Stimulated activated naive B cell treated with anti-CD40 and anti-IgM and Interleukin-4, amounts not matched to agents 10 μg/mL and 1 μg/mL and 100 μg/mL, for 72 hours (primary cell): ENCODE results near the gene APBA1.
A peak's percentile ranks its signal among the peaks of the same experiment; 100 is the strongest.

ENCODE experiments used
- ATAC-seq, 2 donors: fragments of 150-1000 bp; cut with Tn5 transposase; replicated peaks; 2 replicates each; pipeline ENCODE4 v1.10.0; 2021; ENCODE audit warnings: moderate library complexity in 1 of 2
- DNase-seq: peaks from one replicate; pipeline ENCODE4 v3.0.0; 2021
- H3K27ac Mint-ChIP-seq: one replicate; pipeline ENCODE4 v1.8.0; 2022; ENCODE audit warnings: mild to moderate bottlenecking, mixed read lengths
- H3K27me3 Mint-ChIP-seq, 2 donors: one replicate each; pipeline ENCODE4 v1.8.0; 2022; ENCODE audit warnings: mixed read lengths in 2 of 2
- H3K36me3 Mint-ChIP-seq, 2 donors: one replicate each; pipeline ENCODE4 v1.8.0; 2022; ENCODE audit warnings: mixed read lengths in 2 of 2, mild to moderate bottlenecking in 1 of 2
- H3K4me1 Mint-ChIP-seq, 2 donors: one replicate each; pipeline ENCODE4 v1.8.0; 2022; ENCODE audit warnings: mixed read lengths in 2 of 2, mild to moderate bottlenecking in 1 of 2
- H3K4me3 Mint-ChIP-seq, 2 donors: one replicate each; pipeline ENCODE4 v1.8.0; 2022; ENCODE audit warnings: mild to moderate bottlenecking in 2 of 2, mixed read lengths in 2 of 2, moderate library complexity in 1 of 2
- H3K9me3 Mint-ChIP-seq, 2 donors: one replicate each; pipeline ENCODE4 v1.8.0; 2022; ENCODE audit warnings: mixed read lengths in 2 of 2, mild to moderate bottlenecking in 1 of 2

Gene APBA1

DNA sequence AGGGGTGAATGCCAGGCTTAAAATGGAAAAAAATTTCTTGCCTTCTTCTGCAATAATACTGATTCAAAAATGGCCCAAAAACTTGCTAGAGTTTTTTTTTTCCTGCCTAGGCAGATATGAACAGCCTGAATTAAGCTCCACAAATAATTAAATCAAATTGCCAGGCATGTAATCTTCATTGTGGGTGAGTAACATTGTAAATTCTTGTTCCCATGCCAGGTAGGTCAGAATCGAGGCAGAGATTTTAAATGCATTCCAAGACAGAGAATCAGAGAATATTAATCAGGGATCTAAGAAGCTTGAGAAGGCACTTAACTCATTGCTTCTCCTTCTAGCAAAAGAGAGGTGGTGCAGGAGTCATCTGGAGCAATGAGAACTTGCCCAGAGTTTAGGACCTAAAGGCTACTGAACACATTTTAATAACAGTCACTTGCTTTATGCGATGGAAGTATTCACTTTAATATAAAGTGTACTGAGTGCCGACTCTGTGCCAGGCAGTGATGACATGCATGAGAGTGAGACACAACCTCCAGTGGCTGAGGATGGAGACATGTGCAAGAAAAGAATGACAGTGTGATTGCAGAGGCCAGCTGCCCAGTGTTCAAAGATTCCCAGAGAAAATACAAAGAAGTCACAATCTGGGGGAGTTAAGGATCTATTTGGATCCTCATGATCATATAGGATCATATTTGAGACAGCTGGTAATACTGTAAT, 102.3 kb downstream of the APBA1 start:
- H3K27ac Mint-ChIP-seq = no peak overlapping the region
- H3K4me3 Mint-ChIP-seq = no peak overlapping the region
- no peak for ATAC-seq
- no peaks in the 10 kb centered on the region for H3K36me3 Mint-ChIP-seq
- DNase-seq = no peak
- peaks cover 7 to 11% of the 10 kb centered on the region in 2 donors for H3K27me3 Mint-ChIP-seq
- no peaks in the 10 kb centered on the region for H3K4me1 Mint-ChIP-seq
- H3K9me3 Mint-ChIP-seq = no peaks in the 10 kb centered on the region

GRCh38 chr9:69564557-69564956, 107.6 kb downstream of the APBA1 start:
- no peak for DNase-seq
- Mint-ChIP-seq H3K27me3 (peaks cover 0 to 6% of the 10 kb centered on the region in 2 donors), H3K4me3 (no peak overlapping the region), H3K4me1 (no peaks in the 10 kb centered on the region), H3K27ac (no peak overlapping the region), H3K36me3 (no peaks in the 10 kb centered on the region), H3K9me3 (no peaks in the 10 kb centered on the region)
- no peak for ATAC-seq

- DNase-seq = no peak
- no peak for ATAC-seq
- no peaks in the 10 kb centered on the region for H3K36me3 Mint-ChIP-seq
- H3K4me1 Mint-ChIP-seq = no peaks in the 10 kb centered on the region
- H3K4me3 Mint-ChIP-seq = no peak overlapping the region
- no peak overlapping the region for H3K27ac Mint-ChIP-seq
- no peaks in the 10 kb centered on the region for H3K9me3 Mint-ChIP-seq
- peaks cover 0 to 4% of the 10 kb centered on the region in 2 donors for H3K27me3 Mint-ChIP-seq
Measured at GRCh38 chr9:69559126-69559525, 113.0 kb downstream of the APBA1 start.

- H3K4me1 Mint-ChIP-seq = no peaks in the 10 kb centered on the region
- H3K36me3 Mint-ChIP-seq = no peaks in the 10 kb centered on the region
- DNase-seq (no peak), ATAC-seq (no peak)
- peaks cover 3 to 4% of the 10 kb centered on the region in 2 donors for H3K27me3 Mint-ChIP-seq
- H3K4me3 Mint-ChIP-seq = no peak overlapping the region
- H3K9me3 Mint-ChIP-seq = no peaks in the 10 kb centered on the region
- H3K27ac Mint-ChIP-seq = no peak overlapping the region
Measured at GRCh38 chr9:69556707-69557106, 115.5 kb downstream of the APBA1 start.

- Mint-ChIP-seq H3K27ac (no peak overlapping the region), H3K36me3 (no peaks in the 10 kb centered on the region), H3K9me3 (no peaks in the 10 kb centered on the region), H3K27me3 (peaks cover 4 to 5% of the 10 kb centered on the region in 2 donors), H3K4me3 (no peak overlapping the region), H3K4me1 (no peaks in the 10 kb centered on the region)
- no peak for ATAC-seq
- DNase-seq = no peak
Measured at GRCh38 chr9:69555802-69556201, 116.4 kb downstream of the APBA1 start.

DNA sequence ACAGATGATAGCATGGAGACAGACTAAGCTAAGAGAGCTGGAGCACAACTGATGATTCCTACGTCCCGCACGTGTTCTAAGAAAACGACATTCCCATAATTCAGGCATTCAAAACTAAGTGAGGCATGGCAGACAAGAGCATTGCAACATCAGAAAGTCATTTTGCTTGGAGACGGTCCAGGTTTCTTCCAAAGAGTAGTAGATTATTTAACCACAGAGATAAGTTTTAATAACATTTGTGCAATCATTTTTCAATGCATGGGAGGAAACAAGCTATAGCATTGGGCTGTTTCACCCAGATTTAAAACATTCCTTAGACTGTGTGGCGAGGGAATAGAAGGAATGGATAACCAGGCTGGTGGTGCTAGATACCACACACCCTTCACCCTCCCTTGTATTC, 117.2 kb downstream of the APBA1 start:
- no peak overlapping the region for H3K27ac Mint-ChIP-seq
- no peaks in the 10 kb centered on the region for H3K9me3 Mint-ChIP-seq
- ATAC-seq (no peak), DNase-seq (no peak)
- H3K4me1 Mint-ChIP-seq = no peaks in the 10 kb centered on the region
- no peak overlapping the region for H3K4me3 Mint-ChIP-seq
- peaks cover 4 to 13% of the 10 kb centered on the region in 2 donors for H3K27me3 Mint-ChIP-seq
- H3K36me3 Mint-ChIP-seq = no peaks in the 10 kb centered on the region

- H3K9me3 Mint-ChIP-seq = no peaks in the 10 kb centered on the region
- no peaks in the 10 kb centered on the region for H3K36me3 Mint-ChIP-seq
- ATAC-seq (peak; percentile 56 to 58), DNase-seq (peak; percentile 5)
- no peak overlapping the region for H3K27ac Mint-ChIP-seq
- H3K4me3 Mint-ChIP-seq = no peak overlapping the region
- H3K27me3 Mint-ChIP-seq = peaks cover 8 to 20% of the 10 kb centered on the region in 2 donors
- H3K4me1 Mint-ChIP-seq = peaks cover 3 to 13% of the 10 kb centered on the region in 2 donors
Measured at GRCh38 chr9:69549310-69550202, 122.6 kb downstream of the APBA1 start.

DNA sequence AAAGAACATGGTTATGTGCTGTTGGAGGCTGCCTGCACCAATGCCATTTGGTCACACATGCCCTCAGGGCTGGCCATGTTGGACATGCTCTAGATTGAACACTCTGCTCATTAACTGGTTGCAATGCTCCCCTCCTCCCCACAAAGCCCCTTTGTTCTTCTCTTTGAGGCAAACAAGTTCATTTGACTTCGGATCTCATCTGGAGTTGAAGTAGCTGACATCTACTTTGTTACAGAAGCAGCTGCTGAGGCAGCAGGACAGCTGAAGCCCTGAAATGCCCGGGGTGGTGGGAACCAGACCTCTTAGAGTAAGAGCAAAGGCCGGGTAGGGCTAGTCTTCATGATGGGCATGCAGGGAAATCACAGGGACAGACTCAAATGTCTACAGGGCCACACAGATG, 123.5 kb downstream of the APBA1 start:
- H3K27ac Mint-ChIP-seq = no peak overlapping the region
- H3K9me3 Mint-ChIP-seq = no peaks in the 10 kb centered on the region
- peaks cover 8 to 20% of the 10 kb centered on the region in 2 donors for H3K27me3 Mint-ChIP-seq
- DNase-seq (no peak), ATAC-seq (no peak)
- H3K4me1 Mint-ChIP-seq = peaks cover 3 to 13% of the 10 kb centered on the region in 2 donors
- no peaks in the 10 kb centered on the region for H3K36me3 Mint-ChIP-seq
- H3K4me3 Mint-ChIP-seq = no peak overlapping the region

DNA sequence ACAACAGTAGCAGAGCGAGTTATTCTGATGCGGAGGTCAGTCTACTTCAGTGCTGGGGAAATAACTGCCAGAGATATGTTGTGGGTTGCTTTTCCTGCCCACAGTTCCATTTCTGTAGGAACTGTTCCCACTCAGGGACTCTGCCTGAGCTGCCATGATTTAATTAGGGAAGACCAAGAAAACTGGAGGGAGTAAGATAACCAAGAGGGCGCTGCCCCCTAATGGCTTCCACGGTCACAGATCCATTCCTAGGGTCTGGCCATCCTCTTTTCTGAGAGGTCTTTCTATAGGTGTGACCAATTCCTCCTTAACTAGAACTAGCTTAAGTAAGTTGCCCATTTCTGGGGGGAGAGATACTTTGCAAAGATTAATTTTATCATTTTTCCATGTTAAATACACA, 125.9 kb downstream of the APBA1 start:
- H3K36me3 Mint-ChIP-seq = no peaks in the 10 kb centered on the region
- DNase-seq (no peak), ATAC-seq (no peak)
- no peak overlapping the region for H3K27ac Mint-ChIP-seq
- peaks cover 8 to 15% of the 10 kb centered on the region in 2 donors for H3K27me3 Mint-ChIP-seq
- no peak overlapping the region for H3K4me3 Mint-ChIP-seq
- H3K4me1 Mint-ChIP-seq = peaks cover 3 to 13% of the 10 kb centered on the region in 2 donors
- H3K9me3 Mint-ChIP-seq = no peaks in the 10 kb centered on the region

- Mint-ChIP-seq H3K36me3 (no peaks in the 10 kb centered on the region), H3K27me3 (no peaks in the 10 kb centered on the region), H3K4me3 (no peak overlapping the region), H3K27ac (no peak overlapping the region), H3K4me1 (peaks cover 0 to 7% of the 10 kb centered on the region in 2 donors), H3K9me3 (no peaks in the 10 kb centered on the region)
- peak in 1 of 2 donors; percentile 31 for ATAC-seq
- DNase-seq = no peak
Measured at GRCh38 chr9:69542942-69543704, 129.0 kb downstream of the APBA1 start.

DNA sequence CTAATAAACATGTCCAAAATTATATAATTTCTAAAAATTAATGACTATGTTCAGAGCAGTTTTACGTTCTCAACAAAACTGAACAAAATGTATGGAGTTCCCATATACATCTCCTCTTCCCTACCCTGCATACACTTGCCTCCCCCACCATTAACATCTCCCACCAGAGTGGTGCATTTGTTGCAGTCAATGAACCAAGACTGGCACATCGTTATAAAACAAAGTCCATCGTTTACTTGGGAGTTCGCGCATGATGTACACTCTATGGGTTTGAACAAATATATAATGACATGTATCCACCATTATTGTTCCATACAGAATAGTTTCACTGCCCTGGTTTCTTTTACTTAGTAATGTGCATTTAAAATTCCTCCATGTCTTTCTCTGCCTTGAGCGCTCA, 130.1 kb downstream of the APBA1 start:
- Mint-ChIP-seq H3K4me3 (no peak overlapping the region), H3K27ac (no peak overlapping the region), H3K9me3 (no peaks in the 10 kb centered on the region), H3K36me3 (no peaks in the 10 kb centered on the region), H3K4me1 (peaks cover 0 to 4% of the 10 kb centered on the region in 2 donors), H3K27me3 (no peaks in the 10 kb centered on the region)
- DNase-seq (no peak), ATAC-seq (no peak)

GRCh38 chr9:69535911-69536310, 136.3 kb downstream of the APBA1 start:
- H3K27me3 Mint-ChIP-seq = peaks cover 0 to 4% of the 10 kb centered on the region in 2 donors
- no peaks in the 10 kb centered on the region for H3K4me1 Mint-ChIP-seq
- DNase-seq = no peak
- H3K4me3 Mint-ChIP-seq = no peak overlapping the region
- no peaks in the 10 kb centered on the region for H3K36me3 Mint-ChIP-seq
- no peak overlapping the region for H3K27ac Mint-ChIP-seq
- ATAC-seq = no peak
- H3K9me3 Mint-ChIP-seq = no peaks in the 10 kb centered on the region

GRCh38 chr9:69535286-69535832, 136.8 kb downstream of the APBA1 start:
- Mint-ChIP-seq H3K36me3 (no peaks in the 10 kb centered on the region), H3K27me3 (peaks cover 0 to 4% of the 10 kb centered on the region in 2 donors), H3K9me3 (peaks cover 0 to under 1% of the 10 kb centered on the region in 2 donors), H3K4me1 (no peaks in the 10 kb centered on the region), H3K4me3 (no peak overlapping the region), H3K27ac (no peak overlapping the region)
- no peak for ATAC-seq
- no peak for DNase-seq

GRCh38 chr9:69532396-69532795, 139.8 kb downstream of the APBA1 start:
- Mint-ChIP-seq H3K4me1 (no peaks in the 10 kb centered on the region), H3K9me3 (peaks cover 3 to 4% of the 10 kb centered on the region in 2 donors), H3K27ac (no peak overlapping the region), H3K36me3 (no peaks in the 10 kb centered on the region), H3K27me3 (peaks cover 0 to 10% of the 10 kb centered on the region in 2 donors), H3K4me3 (no peak overlapping the region)
- DNase-seq (no peak), ATAC-seq (no peak)
